Measurements from ENCODE around the gene FAM89B.

- TF ChIP-seq CTCF (IDR thresholded peaks at IDR 0.05) (no peak), POLR2A (IDR thresholded peaks at IDR 0.05) (no peak), POLR2AphosphoS5 (IDR thresholded peaks at IDR 0.05; ENCODE audit: insufficient read depth in 1 of 2, low read depth in 1 of 2) (no peak)
These were observed 13.9 kb downstream of the FAM89B start for GRCh38 chr11:65586247-65586630.

Measured in vagina (tissue), 2 donors.